CD4-positive, CD25-positive, alpha-beta regulatory T cell (primary cell): ENCODE results near the gene CLCA4. TPM values are rescaled to one million over a fixed set of nuclear protein-coding genes. Genes with fewer than 3 reads are reported as not detected.

Experiments used
- ATAC-seq, 2 donors: fragments of 150-1000 bp; cut with Tn5 transposase; one replicate each; pipeline ENCODE4 v1.10.0; 2021; ENCODE audit warnings: low read depth in 2 of 2, moderate number of reproducible peaks in 2 of 2, moderate library complexity in 1 of 2
- DNase-seq, 3 donors: peaks; one replicate each; pipeline versions ENCODE4 v3.0.0 to v3.0.0-alpha.2; 2012 to 2022; ENCODE audit warnings: mixed read lengths in 1 of 3
- H3K27ac ChIP-seq: one replicate; pipeline ENCODE4 v1.7.0; 2013; ENCODE audit warnings: mild to moderate bottlenecking, low read length; ENCODE audit not compliant: insufficient read depth, poor library complexity, severe bottlenecking
- H3K27me3 ChIP-seq: one replicate; pipeline ENCODE4 v1.7.0; 2013; ENCODE audit warnings: low read length; ENCODE audit not compliant: control insufficient read depth, insufficient read depth
- H3K36me3 ChIP-seq: one replicate; pipeline ENCODE4 v1.7.0; 2013; ENCODE audit warnings: mild to moderate bottlenecking, low read length, moderate library complexity; ENCODE audit not compliant: control insufficient read depth, insufficient read depth
- H3K4me1 ChIP-seq: 2 replicates; pipeline ENCODE4 v1.7.0; 2013; ENCODE audit warnings: mild to moderate bottlenecking, low read length; ENCODE audit not compliant: insufficient read depth, control insufficient read depth, poor library complexity, severe bottlenecking
- H3K4me3 ChIP-seq: one replicate; pipeline ENCODE4 v1.7.0; 2013; ENCODE audit warnings: low read depth, mild to moderate bottlenecking, low read length, moderate library complexity
- H3K9me3 ChIP-seq, 2 experiments: 1 replicate in 1 of 2; 2 replicates in 1 of 2; pipeline ENCODE4 v1.7.0; 2013; ENCODE audit warnings: low read length in 2 of 2, mild to moderate bottlenecking in 1 of 2, moderate library complexity in 1 of 2; ENCODE audit not compliant: control insufficient read depth in 2 of 2
- H3K27ac Mint-ChIP-seq, 3 donors: one replicate each; pipeline ENCODE4 v1.8.0; 2020 to 2022; ENCODE audit warnings: mild to moderate bottlenecking in 3 of 3, mixed read lengths in 3 of 3, moderate library complexity in 2 of 3
- H3K27me3 Mint-ChIP-seq: one replicate; pipeline ENCODE4 v1.8.0; 2022; ENCODE audit warnings: mild to moderate bottlenecking, mixed read lengths
- H3K36me3 Mint-ChIP-seq: one replicate; pipeline ENCODE4 v1.8.0; 2020; ENCODE audit warnings: mixed read lengths
- H3K4me1 Mint-ChIP-seq, 4 donors: one replicate each; pipeline ENCODE4 v1.8.0; 2020 to 2022; ENCODE audit warnings: mixed read lengths in 4 of 4, mild to moderate bottlenecking in 1 of 4
- H3K4me3 Mint-ChIP-seq, 4 donors: one replicate each; pipeline ENCODE4 v1.8.0; 2020 to 2022; ENCODE audit warnings: mild to moderate bottlenecking in 4 of 4, mixed read lengths in 4 of 4, moderate library complexity in 3 of 4
- H3K9me3 Mint-ChIP-seq, 7 donors: one replicate each; pipeline ENCODE4 v1.8.0; 2020 to 2022; ENCODE audit warnings: mixed read lengths in 7 of 7, mild to moderate bottlenecking in 3 of 7, moderate library complexity in 2 of 7
- polyA plus RNA-seq, 4 donors: library from polyadenylated mRNA; unstranded; fragments of 300-500 nt; fragmentation: Illumina TruSeq; gene quantifications; one replicate each; pipeline ENCODE4 v1.2.3, GENCODE V29; 2021
- total RNA-seq: library from RNA; stranded (reverse); gene quantifications from one replicate; pipeline ENCODE4 v1.2.3, GENCODE V29; 2022

CLCA4 gene
- total and polyA plus RNA-seq, 5 donors from 2014 or later, result not detected

- H3K27ac Mint-ChIP-seq, result no peak overlapping the region
- ATAC-seq, result no peak
- H3K4me3 Mint-ChIP-seq, result no peak overlapping the region
Measured at GRCh38 chr1:86538775-86539174, 8.1 kb upstream of the CLCA4 start.

GRCh38 chr1:86541859-86542258 is 5.0 kb upstream of the CLCA4 start:
- Mint-ChIP-seq H3K4me1 (no peaks in the 10 kb centered on the region), H3K36me3 (no peaks in the 10 kb centered on the region), H3K27me3 (peaks cover 14% of the 10 kb centered on the region), H3K9me3 (no peaks in the 10 kb centered on the region), H3K27ac (no peak overlapping the region), H3K4me3 (no peak overlapping the region)
- ATAC-seq, result no peak
- H3K9me3 ChIP-seq, result no peaks in the 10 kb centered on the region
- H3K4me1 ChIP-seq, result no peaks in the 10 kb centered on the region
- no peak overlapping the region for H3K27ac ChIP-seq
- no peak for DNase-seq
- no peaks in the 10 kb centered on the region for H3K36me3 ChIP-seq
- H3K27me3 ChIP-seq, result peaks cover 9% of the 10 kb centered on the region
- H3K4me3 ChIP-seq, result no peak overlapping the region

More at GRCh38 chr1:86538775-86539174, 8.1 kb upstream of the CLCA4 start:
- no peaks in the 10 kb centered on the region for H3K9me3 ChIP-seq
- Mint-ChIP-seq H3K27me3 (peaks cover 22% of the 10 kb centered on the region), H3K4me1 (no peaks in the 10 kb centered on the region), H3K9me3 (no peaks in the 10 kb centered on the region), H3K36me3 (no peaks in the 10 kb centered on the region)
- DNase-seq, result no peak
- no peaks in the 10 kb centered on the region for H3K36me3 ChIP-seq
- peaks cover 9% of the 10 kb centered on the region for H3K27me3 ChIP-seq
- no peak overlapping the region for H3K4me3 ChIP-seq
- no peak overlapping the region for H3K27ac ChIP-seq
- no peaks in the 10 kb centered on the region for H3K4me1 ChIP-seq

- Histone ChIP-seq H3K27ac (no peak overlapping the region), H3K9me3 (no peaks in the 10 kb centered on the region), H3K4me3 (no peak overlapping the region), H3K36me3 (no peaks in the 10 kb centered on the region), H3K4me1 (no peaks in the 10 kb centered on the region), H3K27me3 (peaks cover 7% of the 10 kb centered on the region)
- H3K27ac Mint-ChIP-seq, result no peak overlapping the region
- no peaks in the 10 kb centered on the region for H3K36me3 Mint-ChIP-seq
- DNase-seq (no peak), ATAC-seq (no peak)
- H3K9me3 Mint-ChIP-seq, result no peaks in the 10 kb centered on the region
- no peak overlapping the region for H3K4me3 Mint-ChIP-seq
- peaks cover 14% of the 10 kb centered on the region for H3K27me3 Mint-ChIP-seq
- no peaks in the 10 kb centered on the region for H3K4me1 Mint-ChIP-seq
Measured at GRCh38 chr1:86542631-86543030, 4.2 kb upstream of the CLCA4 start.

- Histone ChIP-seq H3K4me3 (no peak overlapping the region), H3K36me3 (no peaks in the 10 kb centered on the region), H3K4me1 (no peaks in the 10 kb centered on the region), H3K27ac (no peak overlapping the region), H3K9me3 (no peaks in the 10 kb centered on the region), H3K27me3 (no peaks in the 10 kb centered on the region)
- H3K27me3 Mint-ChIP-seq, result peaks cover 6% of the 10 kb centered on the region
- no peak overlapping the region for H3K4me3 Mint-ChIP-seq
- no peak overlapping the region for H3K27ac Mint-ChIP-seq
- H3K4me1 Mint-ChIP-seq, result no peaks in the 10 kb centered on the region
- DNase-seq, result no peak
- H3K36me3 Mint-ChIP-seq, result no peaks in the 10 kb centered on the region
- peaks cover 0 to 3% (median 0%) of the 10 kb centered on the region in 7 donors for H3K9me3 Mint-ChIP-seq
- ATAC-seq, result no peak
Measured at GRCh38 chr1:86548839-86549238, 2.0 kb downstream of the CLCA4 start.

- no peak overlapping the region for H3K4me3 Mint-ChIP-seq
- ATAC-seq, result no peak
- no peak for DNase-seq
Measured at GRCh38 chr1:86551305-86551704, 4.4 kb downstream of the CLCA4 start.

GRCh38 chr1:86552376-86552775 is 5.5 kb downstream of the CLCA4 start:
- H3K4me3 ChIP-seq, result no peak overlapping the region
- no peak overlapping the region for H3K27ac ChIP-seq
- peaks cover 0 to 8% (median 4%) of the 10 kb centered on the region in 7 donors for H3K9me3 Mint-ChIP-seq
- no peak for ATAC-seq
- no peaks in the 10 kb centered on the region for H3K27me3 ChIP-seq
- no peak overlapping the region for H3K27ac Mint-ChIP-seq
- H3K4me1 ChIP-seq, result no peaks in the 10 kb centered on the region
- no peaks in the 10 kb centered on the region for H3K36me3 Mint-ChIP-seq
- no peaks in the 10 kb centered on the region for H3K4me1 Mint-ChIP-seq
- no peaks in the 10 kb centered on the region for H3K9me3 ChIP-seq
- no peaks in the 10 kb centered on the region for H3K36me3 ChIP-seq
- H3K4me3 Mint-ChIP-seq, result no peak overlapping the region
- DNase-seq, result no peak
- peaks cover 6% of the 10 kb centered on the region for H3K27me3 Mint-ChIP-seq

More at GRCh38 chr1:86551305-86551704, 4.4 kb downstream of the CLCA4 start:
- no peaks in the 10 kb centered on the region for H3K36me3 ChIP-seq
- no peaks in the 10 kb centered on the region for H3K4me1 ChIP-seq
- H3K4me3 ChIP-seq, result no peak overlapping the region
- Mint-ChIP-seq H3K27me3 (peaks cover 6% of the 10 kb centered on the region), H3K27ac (no peak overlapping the region), H3K9me3 (peaks cover 0 to 3% (median 2%) of the 10 kb centered on the region in 7 donors), H3K4me1 (no peaks in the 10 kb centered on the region), H3K36me3 (no peaks in the 10 kb centered on the region)
- no peaks in the 10 kb centered on the region for H3K9me3 ChIP-seq
- H3K27ac ChIP-seq, result no peak overlapping the region
- no peaks in the 10 kb centered on the region for H3K27me3 ChIP-seq

- Mint-ChIP-seq H3K36me3 (no peaks in the 10 kb centered on the region), H3K4me3 (no peak overlapping the region), H3K4me1 (no peaks in the 10 kb centered on the region), H3K27ac (no peak overlapping the region), H3K27me3 (no peaks in the 10 kb centered on the region), H3K9me3 (peaks cover 1 to 26% (median 9%) of the 10 kb centered on the region in 7 donors)
- no peaks in the 10 kb centered on the region for H3K4me1 ChIP-seq
- DNase-seq, result no peak
- no peak for ATAC-seq
- H3K27me3 ChIP-seq, result no peaks in the 10 kb centered on the region
- H3K36me3 ChIP-seq, result no peaks in the 10 kb centered on the region
- no peak overlapping the region for H3K27ac ChIP-seq
- no peak overlapping the region for H3K4me3 ChIP-seq
- H3K9me3 ChIP-seq, result peaks cover 0 to 8% of the 10 kb centered on the region in 2 experiments
Measured at GRCh38 chr1:86557739-86558138, 10.9 kb downstream of the CLCA4 start.

GRCh38 chr1:86563849-86564248 is 17.0 kb downstream of the CLCA4 start:
- H3K4me3 ChIP-seq, result no peak overlapping the region
- Mint-ChIP-seq H3K36me3 (no peaks in the 10 kb centered on the region), H3K4me3 (no peak overlapping the region), H3K9me3 (peaks cover 0 to 12% (median 4%) of the 10 kb centered on the region in 7 donors), H3K27me3 (no peaks in the 10 kb centered on the region), H3K27ac (no peak overlapping the region), H3K4me1 (no peaks in the 10 kb centered on the region)
- H3K9me3 ChIP-seq, result no peaks in the 10 kb centered on the region
- peaks cover 3% of the 10 kb centered on the region for H3K27me3 ChIP-seq
- H3K27ac ChIP-seq, result no peak overlapping the region
- DNase-seq, result no peak
- no peaks in the 10 kb centered on the region for H3K4me1 ChIP-seq
- H3K36me3 ChIP-seq, result no peaks in the 10 kb centered on the region
- ATAC-seq, result no peak
